ENCODE data around the gene ZBTB16.

Gene ZBTB16

DNA sequence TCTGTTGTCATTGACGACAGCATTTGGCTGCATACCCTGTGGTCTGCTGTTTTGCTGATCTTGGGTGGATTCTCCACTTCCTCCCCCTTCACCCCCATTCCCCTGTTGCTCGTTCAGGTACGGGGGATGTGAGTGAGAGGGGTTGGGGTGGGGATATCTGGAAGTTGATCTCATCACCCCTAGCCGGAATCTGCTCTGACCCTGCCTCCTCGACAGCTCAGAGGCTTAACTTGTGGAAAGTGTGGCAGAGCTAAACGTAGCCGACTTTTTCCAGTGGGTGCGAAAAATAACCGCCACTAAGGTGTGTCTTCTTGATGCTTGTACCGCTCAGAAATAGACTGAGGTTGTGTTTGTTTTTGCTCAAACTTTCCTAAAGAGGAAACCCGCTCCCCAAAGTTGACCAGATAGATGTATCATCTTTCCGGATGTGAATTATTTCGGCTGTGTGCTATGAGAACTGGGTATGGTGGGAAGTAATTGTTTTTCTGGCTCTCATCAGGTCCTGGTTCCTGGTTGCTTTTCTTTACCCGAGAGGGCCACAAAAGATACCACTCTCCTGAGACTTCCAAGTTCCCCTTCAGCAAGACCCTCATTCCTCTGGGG lies 6.6 kb downstream of the ZBTB16 start:
- no peak for DNase-seq

- no peak for DNase-seq
These were observed 8.8 kb downstream of the ZBTB16 start for GRCh38 chr11:114068327-114068726.

DNA sequence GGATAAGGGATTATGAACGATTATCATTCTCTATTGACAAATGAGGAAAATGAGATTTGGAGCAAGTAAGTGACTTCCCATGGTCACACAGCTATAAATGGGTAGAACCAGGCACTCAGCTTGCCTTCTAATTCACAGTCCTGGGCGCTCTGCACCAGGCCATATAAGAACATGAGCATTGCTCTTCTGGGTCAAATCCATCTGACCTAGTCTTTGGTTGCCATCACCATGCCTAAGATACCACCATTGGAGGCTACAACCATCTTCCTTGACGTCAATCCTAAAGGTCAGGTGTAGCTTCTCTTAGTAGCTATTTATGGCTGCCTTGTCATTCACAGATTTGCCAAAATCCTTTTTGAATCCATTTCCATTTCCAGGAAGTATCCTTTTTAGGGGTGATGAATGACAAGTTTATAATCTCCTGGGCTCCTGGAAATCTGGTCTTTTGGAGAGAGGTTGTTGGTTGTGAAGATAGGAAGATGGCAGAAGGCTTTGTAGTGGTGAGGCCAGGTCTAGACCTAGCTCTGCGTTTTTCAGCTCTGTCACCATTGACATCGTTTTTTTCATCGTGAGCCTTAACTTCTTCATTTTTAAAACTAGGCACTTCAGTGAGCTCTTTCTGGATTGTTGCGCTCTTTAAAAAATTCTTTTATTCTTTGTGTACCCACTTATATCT lies 11.1 kb downstream of the ZBTB16 start:
- no peak for DNase-seq

DNA sequence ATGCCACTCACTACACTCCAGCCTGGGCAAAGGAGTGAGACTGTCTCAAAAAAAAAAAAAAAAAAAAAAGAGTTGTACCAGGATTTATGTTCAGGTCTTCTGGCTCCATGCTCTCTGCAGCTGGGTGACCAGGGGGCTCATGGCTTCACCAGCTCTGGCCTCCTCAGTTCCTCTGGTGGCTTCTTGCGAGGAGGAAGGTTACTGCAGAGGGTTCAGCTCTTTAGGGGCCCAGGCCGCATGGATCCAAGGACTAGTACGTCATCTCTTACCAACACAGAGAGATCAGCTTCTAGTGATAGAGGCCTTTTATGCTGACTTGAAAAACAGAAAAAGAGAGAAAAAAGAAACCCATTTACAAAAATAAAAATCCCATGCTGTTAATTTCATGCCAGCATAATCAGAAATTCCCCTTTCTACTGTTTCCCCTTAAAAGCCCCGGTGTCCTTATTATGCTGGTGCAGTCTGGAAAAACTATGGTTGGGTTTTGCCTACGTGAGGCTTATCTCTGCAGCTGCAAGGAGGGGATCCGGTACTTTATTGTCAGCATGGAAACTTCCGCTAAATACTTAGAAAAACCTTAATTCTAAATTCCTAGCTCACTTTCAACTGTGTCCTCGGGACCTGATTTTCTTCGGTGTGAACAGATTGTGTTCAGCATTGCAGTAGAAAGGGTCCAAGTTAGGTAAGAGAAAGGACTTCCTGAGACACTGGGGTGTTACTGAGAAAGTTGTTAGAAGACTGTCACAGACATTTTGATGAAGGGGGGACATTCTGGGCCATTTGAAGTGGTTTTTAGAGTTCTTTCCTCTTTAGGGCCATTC lies 13.7 kb downstream of the ZBTB16 start:
- no peak for DNase-seq

GRCh38 chr11:114073828-114074381 lies 14.4 kb downstream of the ZBTB16 start:
- no peak for DNase-seq

DNA sequence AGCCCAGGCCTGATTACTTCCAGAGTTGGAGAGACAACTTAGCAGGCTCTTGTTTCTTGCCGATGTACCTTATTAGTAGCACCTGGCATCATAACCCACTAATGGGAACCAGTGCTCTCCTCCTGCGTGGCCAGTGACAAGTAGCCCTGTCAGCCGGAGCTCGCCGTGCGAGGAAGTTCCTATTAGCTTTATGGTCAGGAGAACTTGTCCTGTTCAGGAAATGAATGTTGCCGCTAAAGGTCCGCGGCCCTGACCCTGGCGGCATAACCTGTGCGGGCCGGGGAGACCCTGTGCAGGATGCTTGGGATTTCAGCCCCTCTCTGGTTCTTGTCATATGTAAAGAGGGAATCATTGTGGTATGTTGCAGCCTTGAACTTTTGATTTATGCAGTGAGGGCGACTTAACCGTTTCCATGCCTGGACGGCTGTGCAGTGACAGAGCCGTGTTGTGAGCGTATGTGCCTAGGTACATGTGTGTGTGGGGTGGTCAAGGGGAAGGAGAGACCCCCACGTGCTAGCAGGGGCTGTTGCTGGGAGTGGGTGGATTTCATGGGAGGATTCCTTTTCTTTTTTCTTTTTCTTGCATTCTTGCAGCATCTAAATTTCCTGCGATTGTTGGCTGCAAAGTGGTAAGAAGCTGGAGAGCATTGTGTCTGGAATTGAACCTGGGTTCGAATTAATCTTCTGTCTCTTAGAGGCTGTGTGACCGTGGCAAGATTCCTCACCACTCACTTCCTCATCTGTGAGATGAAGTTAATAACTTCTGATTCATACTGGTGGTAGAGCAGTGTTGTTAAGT lies 15.2 kb downstream of the ZBTB16 start:
- DNase-seq, result no peak

GRCh38 chr11:114075344-114075610 lies 15.8 kb downstream of the ZBTB16 start:
- no peak for DNase-seq

- DNase-seq, result no peak
These were observed 16.5 kb downstream of the ZBTB16 start for GRCh38 chr11:114075891-114076441.

DNA sequence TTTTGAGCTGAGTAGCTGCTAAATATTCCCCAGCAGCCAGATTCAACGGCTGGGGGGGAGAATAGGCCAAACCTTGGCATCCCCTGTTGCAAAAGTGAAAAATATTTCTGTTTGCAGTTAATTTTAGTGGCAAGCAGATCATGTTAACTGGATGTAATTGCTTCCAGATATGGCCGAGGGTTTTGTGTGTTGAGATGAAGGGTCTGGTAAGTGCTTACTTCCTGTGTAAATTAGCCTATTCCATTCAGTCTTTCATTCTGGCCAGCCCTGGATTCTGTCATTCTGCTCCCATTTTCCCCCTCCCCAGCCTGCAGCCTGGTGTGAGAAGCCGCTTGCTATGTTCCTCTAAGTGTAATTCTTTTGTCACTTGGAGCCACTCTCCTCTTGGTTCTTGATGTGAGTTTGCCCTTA lies 17.4 kb downstream of the ZBTB16 start:
- peak; percentile 41 for DNase-seq

- no peak for DNase-seq
These were observed 18.2 kb downstream of the ZBTB16 start for GRCh38 chr11:114077482-114078305.

- DNase-seq, result no peak
These were observed 18.9 kb downstream of the ZBTB16 start for GRCh38 chr11:114078423-114078822.

- no peak for DNase-seq
These were observed 20.1 kb downstream of the ZBTB16 start for GRCh38 chr11:114079511-114080065.

- DNase-seq, result no peak
These were observed 20.7 kb downstream of the ZBTB16 start for GRCh38 chr11:114080219-114080618.

GRCh38 chr11:114080769-114081168 lies 21.3 kb downstream of the ZBTB16 start:
- DNase-seq, result no peak

- DNase-seq, result no peak
These were observed 22.3 kb downstream of the ZBTB16 start for GRCh38 chr11:114081641-114082414.

GRCh38 chr11:114082415-114082748 lies 22.9 kb downstream of the ZBTB16 start:
- no peak for DNase-seq

DNA sequence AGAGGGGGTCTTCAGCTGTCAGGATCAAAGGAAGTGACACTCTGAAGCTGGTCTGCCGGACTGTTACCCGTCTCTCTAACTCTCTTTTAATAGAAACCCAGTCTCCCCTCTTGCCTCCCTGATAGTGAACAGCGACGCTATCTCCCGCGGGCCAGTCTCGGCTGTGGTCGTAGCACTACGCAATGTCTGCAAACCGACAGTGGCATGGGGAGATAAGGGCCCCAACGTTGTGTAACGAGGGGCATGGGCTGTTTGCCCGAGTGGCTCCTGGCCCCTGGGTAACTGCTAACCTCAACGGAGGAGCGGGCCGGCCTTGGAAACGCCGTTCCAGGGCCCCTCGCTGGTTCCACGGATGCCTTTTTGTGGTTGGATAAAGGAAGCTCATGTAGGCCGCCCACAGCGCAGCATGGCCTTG lies 23.3 kb downstream of the ZBTB16 start:
- DNase-seq, result no peak

GRCh38 chr11:114083391-114084252 lies 24.1 kb downstream of the ZBTB16 start:
- no peak for DNase-seq

DNA sequence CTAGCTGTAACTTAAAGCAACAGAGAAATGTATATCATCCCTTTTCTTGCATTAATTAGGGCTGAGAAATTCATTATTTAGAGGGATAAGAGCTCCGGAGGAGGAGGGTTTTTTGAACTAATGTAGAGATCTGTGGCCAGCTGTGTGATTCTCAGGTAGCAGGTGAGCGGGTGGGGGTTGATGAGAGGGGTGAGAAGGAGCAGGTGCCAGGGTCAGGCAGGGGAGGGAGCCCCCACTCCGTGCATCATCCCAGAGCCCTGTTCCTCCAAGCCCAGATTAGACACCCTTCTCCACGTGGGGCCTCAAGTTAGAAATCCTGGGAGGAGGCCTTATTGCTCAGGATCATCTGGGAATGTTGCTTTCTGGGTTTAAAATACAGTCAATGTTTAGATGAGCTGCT lies 24.9 kb downstream of the ZBTB16 start:
- no peak for DNase-seq

Data from DMS79 (cell line).